Measurements from ENCODE around the gene CD52. TPM values are rescaled to one million over a fixed set of nuclear protein-coding genes. Genes with fewer than 3 reads are reported as not detected.

Gene CD52
- total RNA-seq, 4 donors from 2014 or later = 2.3 to 11.4 (median 9.9) TPM

GRCh38 chr1:26278724-26279455, 38.9 kb upstream of the CD52 start:
- peak; percentile 81 to 83 for DNase-seq (ENCODE audit: low spot score in 2 of 2)
- WGBS = 15% methylated on average over 8 of the region's 9 CpGs

GRCh38 chr1:26279456-26280332, 38.1 kb upstream of the CD52 start, which contains the start of gene SH3BGRL3:
TSS of gene SH3BGRL3 (plus strand) at chr1:26280086. CDS start at chr1:26280156, 70 bp downstream.
- no peaks in the 10 kb centered on the region for H3K27me3 ChIP-seq
- DNase-seq (ENCODE audit: low spot score in 2 of 2) = peak; percentile 93 to 96
- H3K4me1 ChIP-seq = peaks cover 91% of the 10 kb centered on the region
- no peaks in the 10 kb centered on the region for H3K36me3 ChIP-seq
- TF ChIP-seq CTCF (IDR thresholded peaks at IDR 0.05) (peak in 1 of 2 donors; percentile 46), EP300 (IDR thresholded peaks at IDR 0.05) (no peak), POLR2A (IDR thresholded peaks at IDR 0.05) (peak; percentile 67 to 90), POLR2AphosphoS5 (IDR thresholded peaks at IDR 0.05) (peak in 2 of 3 donors; percentile 42 to 87)
- peak within 1 kb of the TSS; percentile 64 for H3K4me3 ChIP-seq
- WGBS = 1% methylated on average over 9 of the region's 66 CpGs
- H3K27ac ChIP-seq = peak within 1 kb of the TSS; percentile 90
- H3K9me3 ChIP-seq = no peaks in the 10 kb centered on the region

More at GRCh38 chr1:26278724-26279455, 38.9 kb upstream of the CD52 start:
- peak overlapping the region; percentile 64 for H3K4me3 ChIP-seq
- peaks cover 85% of the 10 kb centered on the region for H3K4me1 ChIP-seq
- no peaks in the 10 kb centered on the region for H3K27me3 ChIP-seq
- H3K9me3 ChIP-seq = no peaks in the 10 kb centered on the region
- H3K36me3 ChIP-seq = no peaks in the 10 kb centered on the region
- H3K27ac ChIP-seq = peak overlapping the region; percentile 90
- TF ChIP-seq POLR2A (IDR thresholded peaks at IDR 0.05) (no peak), POLR2AphosphoS5 (IDR thresholded peaks at IDR 0.05) (peak in 2 of 3 donors; percentile 21 to 40), CTCF (IDR thresholded peaks at IDR 0.05) (no peak), EP300 (IDR thresholded peaks at IDR 0.05) (no peak)

GRCh38 chr1:26280333-26281042, 37.3 kb upstream of the CD52 start:
- H3K36me3 ChIP-seq = no peaks in the 10 kb centered on the region
- TF ChIP-seq EP300 (IDR thresholded peaks at IDR 0.05) (no peak), POLR2A (IDR thresholded peaks at IDR 0.05) (no peak), CTCF (IDR thresholded peaks at IDR 0.05) (no peak), POLR2AphosphoS5 (IDR thresholded peaks at IDR 0.05) (no peak)
- peak overlapping the region; percentile 64 for H3K4me3 ChIP-seq
- H3K27me3 ChIP-seq = no peaks in the 10 kb centered on the region
- peak in 1 of 2 donors; percentile 78 for DNase-seq (ENCODE audit: low spot score in 2 of 2)
- H3K4me1 ChIP-seq = peaks cover 91% of the 10 kb centered on the region
- H3K27ac ChIP-seq = peak overlapping the region; percentile 90
- no peaks in the 10 kb centered on the region for H3K9me3 ChIP-seq
- WGBS = 24% methylated on average over 13 of the region's 20 CpGs

GRCh38 chr1:26281091-26281958, 36.4 kb upstream of the CD52 start:
- H3K27ac ChIP-seq = peak overlapping the region; percentile 90
- peak overlapping the region; percentile 64 for H3K4me3 ChIP-seq
- TF ChIP-seq POLR2AphosphoS5 (IDR thresholded peaks at IDR 0.05) (no peak), CTCF (IDR thresholded peaks at IDR 0.05) (no peak), EP300 (IDR thresholded peaks at IDR 0.05) (no peak), POLR2A (IDR thresholded peaks at IDR 0.05) (no peak)
- H3K36me3 ChIP-seq = no peaks in the 10 kb centered on the region
- WGBS = 92% methylated on average over 5 of the region's 5 CpGs
- H3K4me1 ChIP-seq = peaks cover 91% of the 10 kb centered on the region
- DNase-seq (ENCODE audit: low spot score in 2 of 2) = peak in 1 of 2 donors; percentile 62
- no peaks in the 10 kb centered on the region for H3K9me3 ChIP-seq
- H3K27me3 ChIP-seq = no peaks in the 10 kb centered on the region

All from suprapubic skin (tissue), 4 donors.